Activated T-helper 1 cell treated with anti-CD3 and anti-CD28 coated beads, Interleukin-12 subunit alpha, Interleukin-12 subunit beta, Interleukin-2, Interleukin-4 antibody, amounts not matched to agents 30 ng/mL and 10 ng/mL and 1 ng/mL, durations not matched to agents 14 hours and 24 hours and 36 hours (primary cell): ENCODE data around the gene LRBA. TPM values are rescaled to one million over a fixed set of nuclear protein-coding genes. Genes with fewer than 3 reads are reported as not detected.
"Not testable (repeated sequence)": the region's sequence is repeated elsewhere in the genome, so short reads cannot be mapped to it uniquely, and the experiment has no call there.

ENCODE experiments used
- DNase-seq: peaks from one replicate; pipeline ENCODE4 v3.0.0; 2021; ENCODE audit warnings: low spot score
- H3K27ac Mint-ChIP-seq: one replicate; pipeline ENCODE4 v1.8.0; 2021; ENCODE audit warnings: mild to moderate bottlenecking, mixed read lengths
- H3K27me3 Mint-ChIP-seq: one replicate; pipeline ENCODE4 v1.8.0; 2022; ENCODE audit warnings: mild to moderate bottlenecking, moderate library complexity, mixed read lengths; ENCODE audit not compliant: insufficient read depth
- H3K36me3 Mint-ChIP-seq: one replicate; pipeline ENCODE4 v1.8.0; 2021; ENCODE audit warnings: low read depth, mixed read lengths
- H3K4me1 Mint-ChIP-seq: one replicate; pipeline ENCODE4 v1.8.0; 2021; ENCODE audit warnings: low read depth, mixed read lengths
- H3K4me3 Mint-ChIP-seq: one replicate; pipeline ENCODE4 v1.8.0; 2021; ENCODE audit warnings: mild to moderate bottlenecking, moderate library complexity, mixed read lengths
- H3K9me3 Mint-ChIP-seq: one replicate; pipeline ENCODE4 v1.8.0; 2021; ENCODE audit warnings: mixed read lengths
- intact Hi-C: fragments of 100-400 bp; cut with micrococcal nuclease; formaldehyde crosslinking; loops from one replicate; pipeline ENCODE4 v1.15.1; 2024
- total RNA-seq: library from RNA; stranded (reverse); gene quantifications from 2 replicates; pipeline ENCODE4 v1.2.3, GENCODE V29; 2022

Gene LRBA
- total RNA-seq, 1 donor from 2014 or later, result 54.2 TPM

DNA sequence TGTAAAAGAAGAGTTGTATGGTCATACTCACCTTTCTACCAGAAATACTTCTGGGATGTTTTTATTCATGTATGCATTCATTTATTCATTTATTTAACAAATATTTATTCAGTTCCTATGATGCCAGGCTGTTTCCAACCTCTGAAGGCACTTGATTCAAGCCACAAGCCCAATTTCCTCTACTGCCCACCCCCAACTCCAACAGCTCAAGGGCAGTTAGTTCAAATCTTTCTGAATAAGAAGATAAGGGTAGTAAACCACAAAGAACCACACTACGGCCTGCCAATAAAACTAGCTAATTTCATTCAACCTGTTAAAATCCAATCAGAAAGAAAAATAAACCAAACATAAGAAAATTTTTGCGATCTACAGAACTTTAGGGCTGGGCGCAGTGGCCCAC lies 31.2 kb downstream of the LRBA start:
- H3K4me3 Mint-ChIP-seq, result no peak overlapping the region
- DNase-seq, result no peak
- H3K9me3 Mint-ChIP-seq, result no peaks in the 10 kb centered on the region
- peaks cover 37% of the 10 kb centered on the region for H3K4me1 Mint-ChIP-seq
- no peaks in the 10 kb centered on the region for H3K27me3 Mint-ChIP-seq
- no peak overlapping the region for H3K27ac Mint-ChIP-seq
- peaks cover 10% of the 10 kb centered on the region for H3K36me3 Mint-ChIP-seq
- intact Hi-C loops, result no loop called here

DNA sequence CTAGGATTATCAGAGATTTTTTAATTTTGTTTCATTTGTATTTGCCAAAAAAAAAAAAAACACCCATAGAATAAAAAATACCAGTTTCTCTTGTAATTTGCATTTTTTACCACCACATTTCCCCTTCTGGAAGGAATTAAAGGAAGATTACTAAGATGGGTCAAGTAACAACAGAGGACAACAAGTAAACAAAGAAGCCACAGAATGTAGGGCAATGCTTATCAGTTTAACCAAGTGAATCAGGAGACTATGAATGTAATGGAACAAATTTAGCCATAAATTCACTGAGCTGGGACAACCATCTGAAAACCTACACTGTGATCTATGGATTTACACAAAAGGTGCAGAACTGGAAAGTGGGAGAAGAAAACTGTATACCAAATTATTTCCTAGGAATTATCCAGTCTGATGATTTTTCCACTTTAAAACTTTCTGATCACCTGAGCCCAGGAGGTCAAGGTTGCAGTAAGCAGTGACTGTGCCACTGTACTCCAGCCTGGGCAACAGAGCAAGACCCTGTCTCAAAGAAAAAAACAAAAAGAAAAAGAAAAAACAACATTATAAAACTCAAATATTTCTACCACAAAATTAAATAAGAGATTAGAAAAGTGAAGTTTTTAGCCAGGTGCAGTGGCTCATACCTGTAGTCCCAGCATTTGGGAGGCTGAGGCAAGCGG lies 32.4 kb downstream of the LRBA start:
- no peak for DNase-seq
- H3K4me3 Mint-ChIP-seq, result no peak overlapping the region
- peaks cover 11% of the 10 kb centered on the region for H3K36me3 Mint-ChIP-seq
- no peaks in the 10 kb centered on the region for H3K9me3 Mint-ChIP-seq
- H3K27ac Mint-ChIP-seq, result peak overlapping the region; percentile 37
- H3K4me1 Mint-ChIP-seq, result peaks cover 44% of the 10 kb centered on the region
- intact Hi-C loops, result loop anchor here (1.0 kb wide), 2 partner anchors 11 to 48 kb away; no protein-coding TSS in a partner anchor
- H3K27me3 Mint-ChIP-seq, result no peaks in the 10 kb centered on the region

DNA sequence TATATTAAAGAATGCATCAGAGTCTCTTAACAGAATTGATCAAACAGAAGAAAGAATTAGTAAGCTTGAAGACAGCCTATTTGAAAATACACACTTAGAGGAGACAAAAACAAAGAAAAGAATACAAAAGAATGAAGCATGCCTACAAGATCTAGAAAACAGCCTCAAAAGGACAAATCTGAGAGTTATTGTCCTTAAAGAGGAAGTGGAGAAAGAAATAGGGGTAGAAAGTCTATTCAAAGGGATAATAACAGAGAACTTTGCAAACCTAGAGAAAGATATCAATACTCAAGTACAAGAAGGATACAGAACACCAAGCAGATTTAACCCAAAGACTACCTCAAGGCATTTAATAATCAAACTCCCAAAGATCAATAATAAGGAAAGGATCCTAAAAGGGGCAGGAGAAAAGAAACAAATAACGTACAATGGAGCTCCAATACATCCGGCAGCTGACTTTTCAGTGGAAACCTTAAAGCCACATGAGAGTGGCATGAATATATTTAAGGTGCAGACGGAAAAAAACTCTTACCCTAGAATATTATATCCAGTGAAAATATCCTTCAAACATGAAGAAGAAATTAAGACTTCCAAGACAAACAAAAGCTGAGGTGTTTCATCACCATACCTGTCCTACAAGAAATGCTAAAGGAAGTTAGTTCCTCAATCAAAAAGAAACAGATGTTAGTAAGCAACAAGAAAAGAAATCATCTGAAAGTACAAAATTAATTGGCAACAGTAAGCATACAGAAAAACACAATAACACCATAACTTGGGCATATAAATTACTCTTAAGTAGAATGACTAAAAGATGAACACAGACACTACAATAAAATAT lies 36.1 kb downstream of the LRBA start:
- DNase-seq, result no peak
- peaks cover 11% of the 10 kb centered on the region for H3K36me3 Mint-ChIP-seq
- peaks cover 49% of the 10 kb centered on the region for H3K4me1 Mint-ChIP-seq
- no peak overlapping the region for H3K4me3 Mint-ChIP-seq
- no peak overlapping the region for H3K27ac Mint-ChIP-seq
- no peaks in the 10 kb centered on the region for H3K9me3 Mint-ChIP-seq
- intact Hi-C loops, result no loop called here
- no peaks in the 10 kb centered on the region for H3K27me3 Mint-ChIP-seq

DNA sequence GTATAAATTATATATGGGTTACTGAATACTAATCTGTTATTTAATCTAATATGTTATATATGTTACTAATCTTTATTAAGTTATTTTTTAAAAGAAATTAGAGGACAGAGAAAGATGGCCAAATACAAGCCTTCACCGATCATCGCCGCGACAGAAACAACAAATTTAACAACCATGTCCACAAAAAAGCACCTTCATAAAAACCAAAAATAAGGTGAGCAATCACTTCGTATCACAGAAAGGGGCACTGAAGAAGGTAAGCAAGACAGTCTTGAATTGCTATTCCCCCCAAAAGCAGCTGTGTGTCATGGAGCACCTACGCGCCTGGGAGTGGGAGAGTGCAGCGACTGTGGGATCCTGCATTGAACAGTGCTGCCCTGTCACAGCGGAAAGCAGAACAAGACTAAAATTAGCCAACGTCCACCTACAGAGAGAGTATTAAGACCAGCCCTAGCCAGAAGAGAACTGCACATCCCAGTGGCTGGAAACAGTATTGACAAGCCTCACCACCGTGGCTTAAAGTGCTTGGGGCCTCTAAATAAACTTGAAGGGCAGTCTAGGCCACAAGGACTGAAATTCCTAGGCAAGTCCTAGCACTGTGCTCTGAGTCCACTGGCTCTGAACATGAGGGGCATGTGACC lies 38.5 kb downstream of the LRBA start:
- Mint-ChIP-seq H3K4me1 (peaks cover 56% of the 10 kb centered on the region), H3K27me3 (no peaks in the 10 kb centered on the region), H3K9me3 (no peaks in the 10 kb centered on the region), H3K4me3 (no peak overlapping the region), H3K27ac (no peak overlapping the region), H3K36me3 (peaks cover 7% of the 10 kb centered on the region)
- no peak for DNase-seq
- intact Hi-C loops, result no loop called here

DNA sequence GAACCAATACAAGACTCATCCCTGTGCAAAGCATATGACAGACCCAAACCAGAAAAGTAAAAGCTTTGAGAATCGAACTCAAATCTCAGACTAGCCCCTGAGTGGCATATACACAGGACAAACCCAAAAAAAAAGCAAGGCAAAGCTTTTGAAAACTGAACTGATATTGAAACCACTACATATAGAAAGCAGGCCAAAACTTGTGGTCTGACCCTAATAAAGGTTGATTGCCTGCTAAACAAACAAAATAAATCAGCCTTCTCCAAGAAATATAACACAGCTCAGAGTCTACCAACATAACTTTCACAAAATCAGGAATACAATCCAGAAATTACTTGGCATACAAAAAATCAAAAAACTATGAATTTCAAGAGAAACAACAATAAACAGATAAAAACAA lies 40.3 kb downstream of the LRBA start:
- Mint-ChIP-seq H3K36me3 (peaks cover 1% of the 10 kb centered on the region), H3K4me3 (no peak overlapping the region), H3K27ac (no peak overlapping the region), H3K9me3 (no peaks in the 10 kb centered on the region), H3K4me1 (peaks cover 61% of the 10 kb centered on the region), H3K27me3 (no peaks in the 10 kb centered on the region)
- no peak for DNase-seq
- intact Hi-C loops, result loop anchor here (5.0 kb wide), 1 partner anchor 677 kb away; no protein-coding TSS in a partner anchor

DNA sequence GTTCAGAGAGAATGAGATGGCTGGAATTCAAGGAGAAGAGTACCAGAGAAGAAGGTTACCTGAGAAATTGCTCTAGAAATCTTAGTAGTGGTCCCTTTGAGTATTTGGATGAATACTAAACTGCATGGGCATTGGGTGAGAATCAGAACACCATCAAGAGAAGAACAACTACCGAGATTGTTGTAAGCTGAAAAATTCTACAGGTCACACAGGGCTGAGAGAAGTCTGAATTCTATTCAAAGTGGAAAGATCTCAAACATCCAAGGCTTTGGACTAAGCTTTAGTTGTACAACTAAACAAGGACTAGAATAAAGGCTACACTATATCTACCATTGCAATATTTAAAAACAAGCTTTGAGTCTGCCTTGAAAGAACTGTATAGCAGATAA lies 40.8 kb downstream of the LRBA start:
- Mint-ChIP-seq H3K27ac (no peak overlapping the region), H3K4me3 (no peak overlapping the region), H3K9me3 (no peaks in the 10 kb centered on the region), H3K27me3 (no peaks in the 10 kb centered on the region), H3K4me1 (peaks cover 59% of the 10 kb centered on the region), H3K36me3 (peaks cover 1% of the 10 kb centered on the region)
- no peak for DNase-seq
- intact Hi-C loops, result loop anchor here (5.0 kb wide), 1 partner anchor 677 kb away; no protein-coding TSS in a partner anchor

DNA sequence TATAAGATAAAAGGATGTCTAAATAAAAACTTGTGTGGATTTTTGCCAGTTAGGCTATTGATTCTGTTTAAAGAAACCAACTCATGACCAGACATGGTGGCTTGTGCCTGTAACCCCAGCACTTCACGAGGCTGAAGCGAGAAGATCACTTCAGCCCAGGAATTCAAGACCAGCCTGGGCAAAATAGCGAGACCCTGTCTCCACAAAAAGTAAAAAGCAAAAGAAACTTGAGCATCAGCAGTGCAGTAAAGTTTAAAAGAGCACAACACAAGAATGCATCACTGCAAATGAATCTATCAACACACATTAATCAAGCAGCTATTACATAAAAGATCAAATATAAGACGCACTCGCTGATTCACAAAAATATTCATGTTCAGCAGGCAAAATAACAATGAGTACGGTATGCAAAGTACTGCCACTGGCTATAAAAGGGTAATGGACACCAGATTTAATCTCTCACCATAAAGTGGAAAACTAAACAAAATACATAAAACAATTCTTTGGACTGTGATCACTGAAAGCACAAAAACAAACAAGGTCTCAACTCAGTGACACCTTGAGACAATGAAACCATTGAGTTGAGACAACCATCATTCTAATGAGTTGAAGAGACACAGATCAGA lies 41.3 kb downstream of the LRBA start:
- DNase-seq, result no peak
- intact Hi-C loops, result loop anchor here (5.0 kb wide), 1 partner anchor 676 kb away; no protein-coding TSS in a partner anchor
- Mint-ChIP-seq H3K4me1 (peaks cover 59% of the 10 kb centered on the region), H3K27ac (no peak overlapping the region), H3K4me3 (no peak overlapping the region), H3K9me3 (no peaks in the 10 kb centered on the region), H3K27me3 (no peaks in the 10 kb centered on the region), H3K36me3 (peaks cover 1% of the 10 kb centered on the region)

DNA sequence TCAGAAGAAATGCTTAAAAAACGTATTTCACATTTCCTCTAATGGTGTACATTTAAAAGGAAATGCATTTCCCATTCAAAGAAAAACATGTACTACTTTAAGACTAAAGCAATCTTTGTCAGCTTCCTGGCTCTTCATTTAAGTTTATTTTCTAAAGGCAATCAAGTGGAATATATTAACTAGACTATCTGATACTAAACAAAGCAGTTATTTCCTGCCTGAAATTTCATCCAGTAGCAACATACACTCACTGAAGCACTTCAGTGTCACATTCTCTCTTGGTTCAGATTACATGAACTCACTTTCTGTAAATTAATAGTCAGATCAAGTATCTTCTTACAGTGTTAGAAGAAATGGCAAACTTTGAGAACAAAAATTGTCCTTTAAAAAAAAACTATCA lies 42.5 kb downstream of the LRBA start:
- intact Hi-C loops, result loop anchor here (5.0 kb wide), 1 partner anchor 675 kb away; no protein-coding TSS in a partner anchor
- Mint-ChIP-seq H3K4me3 (no peak overlapping the region), H3K36me3 (no peaks in the 10 kb centered on the region), H3K27ac (no peak overlapping the region), H3K9me3 (no peaks in the 10 kb centered on the region), H3K27me3 (no peaks in the 10 kb centered on the region), H3K4me1 (peaks cover 51% of the 10 kb centered on the region)
- DNase-seq, result no peak

DNA sequence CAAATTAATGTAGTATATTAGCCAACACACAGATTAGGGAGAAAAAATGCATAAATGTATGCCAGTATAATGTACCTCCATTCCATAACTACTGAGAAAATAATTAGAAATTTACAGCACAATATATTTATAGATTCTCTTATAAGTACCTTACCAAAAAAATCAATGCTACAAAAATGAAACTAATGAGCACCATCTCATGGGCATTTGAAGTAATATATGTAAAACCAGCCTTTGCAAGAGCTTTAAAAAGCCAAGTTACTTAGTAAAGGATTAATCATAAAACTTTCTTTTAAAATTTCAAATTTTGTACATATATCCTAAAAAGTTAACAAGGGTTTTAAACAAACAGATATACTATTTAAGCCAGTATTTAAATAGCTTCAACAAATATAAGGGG lies 43.2 kb downstream of the LRBA start:
- no peak overlapping the region for H3K4me3 Mint-ChIP-seq
- DNase-seq, result no peak
- no peaks in the 10 kb centered on the region for H3K9me3 Mint-ChIP-seq
- intact Hi-C loops, result loop anchor here (1.0 to 5.0 kb wide), 5 partner anchors 10 to 675 kb away; partner anchors contain the start of gene LRBA
- H3K27me3 Mint-ChIP-seq, result no peaks in the 10 kb centered on the region
- H3K27ac Mint-ChIP-seq, result no peak overlapping the region
- H3K36me3 Mint-ChIP-seq, result no peaks in the 10 kb centered on the region
- peaks cover 51% of the 10 kb centered on the region for H3K4me1 Mint-ChIP-seq

DNA sequence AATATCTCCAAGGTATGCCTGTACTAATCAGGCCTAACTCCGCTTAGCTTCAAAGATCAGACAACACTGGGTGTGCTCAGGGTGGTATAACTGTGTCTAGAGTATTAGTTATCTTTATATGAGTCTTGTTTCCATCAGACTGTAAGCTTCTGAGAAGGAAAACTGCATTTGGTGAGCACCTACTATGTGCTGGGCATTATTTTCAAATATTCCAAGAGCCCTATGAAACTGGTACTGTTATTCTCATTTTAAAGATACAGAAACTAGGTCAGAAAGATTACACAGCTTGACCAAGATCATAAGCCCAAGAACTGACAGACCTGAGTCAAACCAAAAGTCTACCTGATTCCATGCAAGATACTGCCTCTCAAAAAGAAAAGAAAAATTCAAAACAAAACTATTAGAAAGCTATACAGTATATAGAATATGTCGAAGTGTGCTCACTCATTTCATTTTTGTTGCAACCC lies 44.4 kb downstream of the LRBA start:
- Mint-ChIP-seq H3K27me3 (no peaks in the 10 kb centered on the region), H3K4me3 (no peak overlapping the region), H3K9me3 (peaks cover 1% of the 10 kb centered on the region), H3K27ac (peak overlapping the region; percentile 1), H3K4me1 (peaks cover 45% of the 10 kb centered on the region), H3K36me3 (peaks cover 3% of the 10 kb centered on the region)
- DNase-seq, result no peak
- intact Hi-C loops, result loop anchor here (1.0 to 5.0 kb wide), 7 partner anchors 8 to 673 kb away; partner anchors contain the start of genes LRBA and RPS3A

DNA sequence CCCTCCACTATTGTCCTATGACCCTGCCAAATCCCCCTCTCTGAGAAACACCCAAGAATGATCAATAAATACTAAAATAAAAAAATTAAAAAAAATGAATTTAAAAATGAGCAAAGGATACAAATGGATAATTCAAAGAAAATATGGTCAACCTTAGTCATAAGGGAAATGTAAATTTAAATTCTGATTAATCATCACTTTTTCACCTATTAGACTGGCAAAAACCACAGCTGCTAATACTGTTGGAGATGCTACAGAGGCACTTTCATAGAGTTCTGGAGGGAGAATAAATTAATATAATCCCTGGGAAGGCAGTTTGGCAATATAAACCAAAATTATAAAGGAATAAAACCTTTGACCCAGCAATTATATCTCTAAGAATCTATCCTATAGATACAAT lies 50.3 kb downstream of the LRBA start:
- H3K4me3 Mint-ChIP-seq, result no peak overlapping the region

DNA sequence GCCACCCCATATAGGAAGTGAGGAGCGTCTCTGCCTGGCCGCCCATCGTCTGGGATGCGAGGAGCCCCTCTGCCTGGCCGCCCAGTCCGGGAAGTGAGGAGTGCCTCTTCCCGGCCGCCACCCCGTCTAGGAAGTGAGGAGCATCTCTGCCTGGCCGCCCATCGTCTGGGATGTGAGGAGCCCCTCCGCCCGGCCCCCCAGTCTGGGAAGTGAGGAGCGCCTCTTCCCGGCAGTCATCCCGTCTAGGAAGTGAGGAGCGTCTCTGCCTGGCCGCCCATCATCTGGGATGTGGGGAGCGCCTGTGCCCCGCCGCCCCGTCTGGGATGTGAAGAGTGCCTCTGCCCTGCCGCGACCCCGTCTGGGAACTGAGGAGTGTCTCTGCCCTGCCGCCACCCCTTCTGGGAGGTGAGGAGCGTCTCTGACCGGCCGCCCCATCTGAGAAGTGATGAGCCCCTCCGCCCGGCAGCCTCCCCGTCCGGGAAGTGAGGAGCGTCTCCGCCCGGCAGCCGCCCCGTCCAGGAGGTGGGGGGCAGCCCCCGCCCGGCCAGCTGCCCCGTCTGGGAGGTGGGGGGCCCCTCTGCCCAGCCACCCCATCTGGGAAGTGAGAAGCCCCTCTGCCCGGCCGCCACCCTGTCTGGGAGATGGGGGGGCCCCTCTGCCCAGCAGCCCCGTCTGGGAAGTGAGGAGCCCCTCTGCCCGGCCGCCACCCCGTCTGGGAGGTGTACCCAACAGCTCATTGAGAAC lies 51.3 kb downstream of the LRBA start:
- H3K36me3 Mint-ChIP-seq, DNase-seq, H3K27ac Mint-ChIP-seq, H3K9me3 Mint-ChIP-seq, H3K4me3 Mint-ChIP-seq, H3K27me3 Mint-ChIP-seq: not testable (repeated sequence)
- intact Hi-C loops, result loop anchor here (2.0 kb wide), 1 partner anchor 135 kb away; the partner anchor contains the start of gene RPS3A
- peaks cover 22% of the 10 kb centered on the region for H3K4me1 Mint-ChIP-seq

More for the DNA sequence above, 50.3 kb downstream of the LRBA start:
- Mint-ChIP-seq H3K4me1 (peaks cover 22% of the 10 kb centered on the region), H3K27me3 (no peaks in the 10 kb centered on the region), H3K9me3 (peaks cover 3% of the 10 kb centered on the region), H3K36me3 (peaks cover 4% of the 10 kb centered on the region), H3K27ac (no peak overlapping the region)
- intact Hi-C loops, result no loop called here
- DNase-seq, result no peak
